AG09309 (cell line): ENCODE data around the gene CNR2.
"Not testable (repeated sequence)": the region's sequence is repeated elsewhere in the genome, so short reads cannot be mapped to it uniquely, and the experiment has no call there.

Experiments
- DNase-seq: peaks from one replicate; pipeline ENCODE4 v3.0.0-alpha.2; 2010; ENCODE audit warnings: low read depth
- H3K4me3 ChIP-seq: 2 replicates; pipeline ENCODE4 v1.5.1; 2011; ENCODE audit warnings: mild to moderate bottlenecking, low read depth, low read length, moderate library complexity; ENCODE audit not compliant: control insufficient read depth
- CTCF ChIP-seq: IDR thresholded peaks from 2 replicates; pipeline ENCODE4 v1.5.1; 2011; ENCODE audit warnings: mild to moderate bottlenecking, low read depth, low read length, inconsistent platforms; ENCODE audit not compliant: insufficient read depth, control insufficient read depth; ENCODE audit errors: missing control alignments

The CNR2 gene

GRCh38 chr1:23913212-23913880 is at the start of gene CNR2:
CNR2 (minus strand) TSS chr1:23913362; CDS start chr1:23875617, 37,745 bp downstream.
- no peak within 1 kb of the TSS for H3K4me3 ChIP-seq
- no peak for DNase-seq
- no peak for TF ChIP-seq CTCF

- TF ChIP-seq CTCF = no peak
- no peak for DNase-seq
- H3K4me3 ChIP-seq = peak overlapping the region; percentile 68
Observed at GRCh38 chr1:23960291-23961020, 47.3 kb upstream of the CNR2 start.

GRCh38 chr1:23959461-23960290 is 46.5 kb upstream of the CNR2 start, which contains the start of gene PNRC2:
PNRC2 (plus strand) TSS chr1:23959828; CDS start chr1:23961458, 1,630 bp downstream.
- no peak for TF ChIP-seq CTCF
- peak within 1 kb of the TSS; percentile 68 for H3K4me3 ChIP-seq
- peak; percentile 85 for DNase-seq

- peak overlapping the region; percentile 68 for H3K4me3 ChIP-seq
- TF ChIP-seq CTCF = peak; percentile 44
- DNase-seq = peak; percentile 59
Observed at GRCh38 chr1:23958810-23959460, 45.8 kb upstream of the CNR2 start.

- H3K4me3 ChIP-seq = peak overlapping the region; percentile 68
Observed at GRCh38 chr1:23958040-23958809, 45.1 kb upstream of the CNR2 start.

GRCh38 chr1:23957096-23957495 is 43.9 kb upstream of the CNR2 start:
- no peak for TF ChIP-seq CTCF
- H3K4me3 ChIP-seq = no peak overlapping the region
- no peak for DNase-seq

More at GRCh38 chr1:23958040-23958809, 45.1 kb upstream of the CNR2 start:
- not testable (repeated sequence) for DNase-seq
